Osteocyte (in vitro differentiated cells): ENCODE data around the gene ADGRG6. TPM values are rescaled to one million over a fixed set of nuclear protein-coding genes. Genes with fewer than 3 reads are reported as not detected.

Experiments
- DNase-seq: peaks from one replicate; pipeline ENCODE4 v3.0.0; 2021; ENCODE audit warnings: mixed read lengths; ENCODE audit not compliant: unreplicated experiment; ENCODE audit errors: extremely low spot score
- H3K27ac Mint-ChIP-seq: one replicate; pipeline ENCODE4 v1.8.0; 2021; ENCODE audit warnings: mild to moderate bottlenecking, mixed read lengths; ENCODE audit not compliant: unreplicated experiment
- H3K27me3 Mint-ChIP-seq: one replicate; pipeline ENCODE4 v1.8.0; 2021; ENCODE audit warnings: mixed read lengths; ENCODE audit not compliant: unreplicated experiment
- H3K36me3 Mint-ChIP-seq: one replicate; pipeline ENCODE4 v1.8.0; 2021; ENCODE audit warnings: mixed read lengths; ENCODE audit not compliant: unreplicated experiment
- H3K4me1 Mint-ChIP-seq: one replicate; pipeline ENCODE4 v1.8.0; 2021; ENCODE audit warnings: mixed read lengths; ENCODE audit not compliant: unreplicated experiment
- H3K4me3 Mint-ChIP-seq: one replicate; pipeline ENCODE4 v1.8.0; 2021; ENCODE audit warnings: mild to moderate bottlenecking, moderate library complexity, mixed read lengths; ENCODE audit not compliant: unreplicated experiment
- H3K9me3 Mint-ChIP-seq: one replicate; pipeline ENCODE4 v1.8.0; 2021; ENCODE audit warnings: mixed read lengths; ENCODE audit not compliant: unreplicated experiment
- CTCF ChIP-seq: fragments of 200-600 bp; sonication (generic); IDR thresholded peaks from 2 replicates; pipeline ENCODE4 v1.5.0; 2021; ENCODE audit warnings: antibody characterized with exemption, mild to moderate bottlenecking, moderate library complexity
- total RNA-seq: library from RNA; stranded (reverse); gene quantifications from 2 replicates; pipeline ENCODE4 v1.2.1, GENCODE V29; 2021

Gene ADGRG6
- total RNA-seq, 1 donor from 2014 or later: 0.51 TPM

GRCh38 chr6:142289687-142290086, 12.1 kb upstream of the ADGRG6 start:
- H3K27ac Mint-ChIP-seq: no peak overlapping the region
- H3K27me3 Mint-ChIP-seq: no peaks in the 10 kb centered on the region
- no peak for DNase-seq
- no peaks in the 10 kb centered on the region for H3K4me1 Mint-ChIP-seq
- TF ChIP-seq CTCF: no peak
- H3K36me3 Mint-ChIP-seq: no peaks in the 10 kb centered on the region
- no peaks in the 10 kb centered on the region for H3K9me3 Mint-ChIP-seq
- H3K4me3 Mint-ChIP-seq: no peak overlapping the region

GRCh38 chr6:142290851-142291250, 11.0 kb upstream of the ADGRG6 start:
- H3K36me3 Mint-ChIP-seq: no peaks in the 10 kb centered on the region
- no peak overlapping the region for H3K27ac Mint-ChIP-seq
- H3K4me1 Mint-ChIP-seq: no peaks in the 10 kb centered on the region
- H3K27me3 Mint-ChIP-seq: no peaks in the 10 kb centered on the region
- H3K9me3 Mint-ChIP-seq: no peaks in the 10 kb centered on the region
- H3K4me3 Mint-ChIP-seq: no peak overlapping the region
- no peak for TF ChIP-seq CTCF
- no peak for DNase-seq

GRCh38 chr6:142291512-142291911, 10.3 kb upstream of the ADGRG6 start:
- Mint-ChIP-seq H3K36me3 (no peaks in the 10 kb centered on the region), H3K9me3 (no peaks in the 10 kb centered on the region), H3K27ac (no peak overlapping the region), H3K4me1 (no peaks in the 10 kb centered on the region), H3K27me3 (no peaks in the 10 kb centered on the region), H3K4me3 (no peak overlapping the region)
- no peak for TF ChIP-seq CTCF
- DNase-seq: no peak

GRCh38 chr6:142292166-142292924, 9.5 kb upstream of the ADGRG6 start:
- Mint-ChIP-seq H3K27me3 (no peaks in the 10 kb centered on the region), H3K9me3 (no peaks in the 10 kb centered on the region), H3K36me3 (no peaks in the 10 kb centered on the region), H3K27ac (no peak overlapping the region), H3K4me3 (no peak overlapping the region), H3K4me1 (no peaks in the 10 kb centered on the region)
- no peak for DNase-seq
- no peak for TF ChIP-seq CTCF

- no peaks in the 10 kb centered on the region for H3K9me3 Mint-ChIP-seq
- no peaks in the 10 kb centered on the region for H3K27me3 Mint-ChIP-seq
- H3K36me3 Mint-ChIP-seq: no peaks in the 10 kb centered on the region
- no peak for TF ChIP-seq CTCF
- DNase-seq: no peak
- H3K27ac Mint-ChIP-seq: no peak overlapping the region
- H3K4me1 Mint-ChIP-seq: peaks cover 4% of the 10 kb centered on the region
- H3K4me3 Mint-ChIP-seq: no peak overlapping the region
Measured at GRCh38 chr6:142293121-142293520, 8.7 kb upstream of the ADGRG6 start.
